HEK293 (cell line): ENCODE data around the gene METTL2B.
"Not testable (repeated sequence)": the region's sequence is repeated elsewhere in the genome, so short reads cannot be mapped to it uniquely, and the experiment has no call there.

ENCODE experiments used
- ZNF140 ChIP-seq: fragments of 450-650 bp; formaldehyde crosslinking; IDR thresholded peaks from 2 replicates; pipeline ENCODE4 v1.5.1; 2016; ENCODE audit warnings: missing biosample characterization, missing genetic modification characterization
- ZNF423 ChIP-seq: fragments of 450-650 bp; formaldehyde crosslinking; IDR thresholded peaks from 2 replicates; pipeline ENCODE4 v1.5.1; 2016; ENCODE audit warnings: missing biosample characterization, missing genetic modification characterization

GRCh38 chr7:128523226-128523931, 46.8 kb downstream of the METTL2B start:
- TF ChIP-seq ZNF140 (tag by site-specific recombination); ZNF423: not testable (repeated sequence)
